ENCODE data around the gene IREB2.

- no peak for TF ChIP-seq CTCF (IDR thresholded peaks at IDR 0.05)
- no peak for TF ChIP-seq POLR2AphosphoS5 (IDR thresholded peaks at IDR 0.05)
- no peak for TF ChIP-seq POLR2A (IDR thresholded peaks at IDR 0.05)
These were observed 8.5 kb upstream of the IREB2 start for GRCh38 chr15:78429477-78429876.
